Measurements from ENCODE around the gene CRABP2.

Gene CRABP2

DNA sequence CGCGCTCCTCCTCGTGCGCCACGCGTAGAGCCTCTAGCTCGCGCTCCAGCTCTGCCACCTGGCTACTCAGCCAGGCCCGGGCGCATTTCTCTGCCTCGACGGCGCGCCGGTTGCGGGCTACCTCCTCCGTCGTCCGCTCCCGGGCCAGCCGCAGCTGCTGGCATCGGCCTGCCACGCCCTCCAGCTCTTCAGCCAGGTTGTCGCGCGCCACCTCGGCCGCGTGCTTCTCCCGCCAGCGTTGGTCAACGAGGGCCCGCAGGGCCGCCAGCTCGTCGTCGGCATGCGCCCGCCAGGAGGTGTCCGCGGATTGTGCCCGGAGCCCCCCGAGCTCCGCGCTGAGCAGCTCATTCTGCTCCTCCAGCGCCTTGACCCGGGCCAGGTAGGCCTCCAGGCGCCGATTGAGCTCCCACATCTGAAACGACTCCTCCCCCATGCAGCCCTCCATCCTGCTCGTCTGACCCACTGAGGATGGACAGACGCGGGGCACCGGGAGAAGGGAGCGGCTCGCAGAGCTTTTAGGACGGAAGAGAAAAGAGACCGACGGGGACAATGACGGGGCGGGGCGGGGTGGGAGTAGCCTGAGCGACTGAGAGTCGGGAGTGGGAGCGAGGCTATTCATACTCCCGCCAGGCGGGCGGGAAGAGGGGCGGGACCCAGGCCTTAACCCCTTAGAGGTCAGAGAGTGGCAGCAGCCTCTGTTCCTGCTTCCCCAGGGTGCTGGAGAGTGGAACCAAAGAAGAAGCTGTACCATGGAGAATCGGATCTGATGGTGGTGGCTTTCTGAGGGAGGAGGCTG lies 28.4 kb downstream of the CRABP2 start, which contains the start of gene NES:
Gene NES (minus strand): TSS at position 588 of the 796 bp plus-strand sequence. CDS start 143 bp downstream, at position 445.
- no peaks in the 10 kb centered on the region for H3K9me3 ChIP-seq (ENCODE audit: insufficient read depth, low read length, severe bottlenecking)
- ATAC-seq (ENCODE audit: insufficient read depth, low read depth) (no peak), DNase-seq (no peak)
- no peak within 1 kb of the TSS for H3K27ac ChIP-seq (ENCODE audit: low read length)
- H3K9ac ChIP-seq (ENCODE audit: low read depth, low read length): no peak within 1 kb of the TSS
- no peak within 1 kb of the TSS for H3K4me2 ChIP-seq (ENCODE audit: insufficient read depth, low read length)
- no peak for TF ChIP-seq EZH2 (IDR thresholded peaks at IDR 0.05; ENCODE audit: borderline replicate concordance, low read depth, low read length, severe bottlenecking)
- TF ChIP-seq, protein P1, sequence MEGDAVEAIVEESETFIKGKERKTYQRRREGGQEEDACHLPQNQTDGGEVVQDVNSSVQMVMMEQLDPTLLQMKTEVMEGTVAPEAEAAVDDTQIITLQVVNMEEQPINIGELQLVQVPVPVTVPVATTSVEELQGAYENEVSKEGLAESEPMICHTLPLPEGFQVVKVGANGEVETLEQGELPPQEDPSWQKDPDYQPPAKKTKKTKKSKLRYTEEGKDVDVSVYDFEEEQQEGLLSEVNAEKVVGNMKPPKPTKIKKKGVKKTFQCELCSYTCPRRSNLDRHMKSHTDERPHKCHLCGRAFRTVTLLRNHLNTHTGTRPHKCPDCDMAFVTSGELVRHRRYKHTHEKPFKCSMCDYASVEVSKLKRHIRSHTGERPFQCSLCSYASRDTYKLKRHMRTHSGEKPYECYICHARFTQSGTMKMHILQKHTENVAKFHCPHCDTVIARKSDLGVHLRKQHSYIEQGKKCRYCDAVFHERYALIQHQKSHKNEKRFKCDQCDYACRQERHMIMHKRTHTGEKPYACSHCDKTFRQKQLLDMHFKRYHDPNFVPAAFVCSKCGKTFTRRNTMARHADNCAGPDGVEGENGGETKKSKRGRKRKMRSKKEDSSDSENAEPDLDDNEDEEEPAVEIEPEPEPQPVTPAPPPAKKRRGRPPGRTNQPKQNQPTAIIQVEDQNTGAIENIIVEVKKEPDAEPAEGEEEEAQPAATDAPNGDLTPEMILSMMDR (IDR thresholded peaks at IDR 0.05; ENCODE audit: borderline replicate concordance, extremely low read depth, low read length, poor library complexity, severe bottlenecking): no peak
- peaks cover 11% of the 10 kb centered on the region for H4K20me1 ChIP-seq (ENCODE audit: insufficient read depth, low read length)
- no peaks in the 10 kb centered on the region for H3K36me3 ChIP-seq (ENCODE audit: insufficient read depth, low read length)
- no peak within 1 kb of the TSS for H3K4me3 ChIP-seq (ENCODE audit: low read depth in 1 of 2, low read length in 2 of 2)
- peaks cover 70% of the 10 kb centered on the region for H3K27me3 ChIP-seq (ENCODE audit: insufficient read depth, low read length, poor library complexity)
- H2AFZ ChIP-seq (ENCODE audit: low read depth, low read length): no peak within 1 kb of the TSS
- H3K4me1 ChIP-seq (ENCODE audit: insufficient read depth, low read length): 0 out of 2 replicates have a peak, but pooled peaks cover 3% of the 10 kb centered on the region
- H3K79me2 ChIP-seq (ENCODE audit: insufficient read depth, low read length): no peaks in the 10 kb centered on the region

DNA sequence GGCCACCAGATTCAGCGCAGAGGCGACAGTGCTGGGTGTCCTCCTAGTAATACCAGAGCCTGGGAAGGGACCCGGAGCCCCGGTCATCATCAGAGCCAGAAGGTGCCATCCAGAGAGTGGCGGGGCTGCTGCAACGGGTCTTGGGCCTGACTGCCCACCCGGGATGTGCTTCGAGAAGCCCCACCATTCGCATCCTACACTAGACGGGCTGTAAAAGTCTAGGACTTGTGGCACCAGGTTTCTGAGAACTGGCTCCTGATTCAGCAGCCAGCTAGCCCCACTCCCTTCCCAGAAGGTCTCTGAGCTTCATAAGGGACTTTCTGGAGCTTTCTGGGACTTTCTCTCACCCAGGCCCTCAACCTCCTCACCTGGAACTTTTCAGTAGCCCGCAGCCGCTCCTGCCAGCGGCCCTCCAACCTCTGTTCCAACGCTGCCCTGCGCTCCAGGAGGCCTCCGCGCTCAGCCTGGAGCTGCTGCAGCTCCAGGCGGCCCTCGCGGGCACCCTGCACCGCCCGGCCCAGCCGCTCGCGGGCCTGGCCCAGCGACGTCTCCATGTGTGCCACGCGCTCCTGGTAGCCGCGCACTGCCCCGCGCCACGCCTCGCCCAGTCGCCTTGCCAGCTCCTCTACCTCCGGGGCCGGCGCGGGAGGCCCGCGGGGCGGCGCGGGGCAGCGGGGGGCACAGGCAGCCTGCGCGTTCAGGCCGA lies 29.1 kb downstream of the CRABP2 start:
- peaks cover 11% of the 10 kb centered on the region for H4K20me1 ChIP-seq (ENCODE audit: insufficient read depth, low read length)

DNA sequence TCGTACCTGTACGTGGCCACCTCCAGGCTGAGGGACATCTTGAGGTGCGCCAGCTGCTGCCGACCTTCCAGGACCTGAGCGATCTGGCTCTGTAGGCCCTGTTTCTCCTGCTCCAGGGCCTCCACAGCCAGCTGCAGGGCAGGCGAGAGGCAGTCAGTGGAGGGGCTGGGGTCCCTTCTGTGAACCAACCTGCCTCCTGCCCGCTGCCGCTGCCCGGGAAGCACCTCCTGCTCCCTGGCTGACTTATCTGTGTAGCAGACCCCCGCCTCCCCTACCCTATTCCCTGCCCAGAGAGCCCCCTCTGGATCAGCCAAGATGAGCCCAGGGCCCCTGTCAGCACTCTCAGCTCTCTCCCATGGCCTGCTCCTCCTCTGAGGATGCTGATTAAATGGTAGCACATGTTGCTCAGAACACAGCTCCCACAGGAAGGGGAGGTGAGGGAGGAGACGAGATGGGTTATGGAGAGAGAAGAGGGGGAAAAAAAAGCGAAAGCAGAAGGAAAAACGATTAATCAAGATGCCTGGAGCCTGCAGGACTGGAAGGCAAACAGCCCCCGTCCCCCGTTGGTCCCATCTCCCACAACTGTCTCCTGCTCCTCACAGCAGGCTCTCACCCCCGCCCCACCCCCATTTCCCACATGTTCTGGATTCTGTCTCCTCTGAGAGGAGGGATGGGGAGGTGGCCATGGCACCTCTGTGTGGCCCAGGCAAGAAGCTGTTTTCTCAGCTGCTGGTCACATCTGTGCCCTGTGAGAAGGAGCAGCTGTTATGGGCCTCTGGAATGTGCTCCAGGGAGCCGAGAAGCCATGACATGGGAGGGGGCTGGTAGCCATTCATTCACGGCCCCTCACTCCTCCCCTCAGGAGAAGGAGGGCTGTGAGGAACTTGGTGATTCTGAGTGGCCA lies 29.9 kb downstream of the CRABP2 start:
- no peak overlapping the region for H3K4me2 ChIP-seq (ENCODE audit: insufficient read depth, low read length)
- no peak for ATAC-seq (ENCODE audit: insufficient read depth, low read depth)
- DNase-seq: no peak

More for the DNA sequence above, 29.1 kb downstream of the CRABP2 start:
- Histone ChIP-seq H3K9ac (ENCODE audit: low read depth, low read length) (no peak overlapping the region), H3K4me3 (ENCODE audit: low read depth in 1 of 2, low read length in 2 of 2) (no peak overlapping the region), H2AFZ (ENCODE audit: low read depth, low read length) (no peak overlapping the region), H3K36me3 (ENCODE audit: insufficient read depth, low read length) (no peaks in the 10 kb centered on the region), H3K9me3 (ENCODE audit: insufficient read depth, low read length, severe bottlenecking) (no peaks in the 10 kb centered on the region), H3K27ac (ENCODE audit: low read length) (no peak overlapping the region), H3K4me1 (ENCODE audit: insufficient read depth, low read length) (0 out of 2 replicates have a peak, but pooled peaks cover 3% of the 10 kb centered on the region), H3K4me2 (ENCODE audit: insufficient read depth, low read length) (no peak overlapping the region), H3K27me3 (ENCODE audit: insufficient read depth, low read length, poor library complexity) (peaks cover 68% of the 10 kb centered on the region), H3K79me2 (ENCODE audit: insufficient read depth, low read length) (no peaks in the 10 kb centered on the region)
- TF ChIP-seq, protein P1 (IDR thresholded peaks at IDR 0.05; ENCODE audit: borderline replicate concordance, extremely low read depth, low read length, poor library complexity, severe bottlenecking): no peak
- TF ChIP-seq EZH2 (IDR thresholded peaks at IDR 0.05; ENCODE audit: borderline replicate concordance, low read depth, low read length, severe bottlenecking): no peak
- ATAC-seq (ENCODE audit: insufficient read depth, low read depth) (no peak), DNase-seq (no peak)

More for the DNA sequence above, 29.9 kb downstream of the CRABP2 start:
- H3K27me3 ChIP-seq (ENCODE audit: insufficient read depth, low read length, poor library complexity): peaks cover 67% of the 10 kb centered on the region
- peaks cover 8% of the 10 kb centered on the region; the same call in 1 of the 2 replicates for H4K20me1 ChIP-seq (ENCODE audit: insufficient read depth, low read length)
- no peaks in the 10 kb centered on the region for H3K79me2 ChIP-seq (ENCODE audit: insufficient read depth, low read length)
- H3K36me3 ChIP-seq (ENCODE audit: insufficient read depth, low read length): no peaks in the 10 kb centered on the region
- H3K27ac ChIP-seq (ENCODE audit: low read length): no peak overlapping the region
- no peak overlapping the region for H3K9ac ChIP-seq (ENCODE audit: low read depth, low read length)
- 0 out of 2 replicates have a peak, but pooled peaks cover 3% of the 10 kb centered on the region for H3K4me1 ChIP-seq (ENCODE audit: insufficient read depth, low read length)
- no peaks in the 10 kb centered on the region for H3K9me3 ChIP-seq (ENCODE audit: insufficient read depth, low read length, severe bottlenecking)
- TF ChIP-seq, protein P1 (IDR thresholded peaks at IDR 0.05; ENCODE audit: borderline replicate concordance, extremely low read depth, low read length, poor library complexity, severe bottlenecking): no peak
- TF ChIP-seq EZH2 (IDR thresholded peaks at IDR 0.05; ENCODE audit: borderline replicate concordance, low read depth, low read length, severe bottlenecking): no peak
- no peak overlapping the region for H3K4me3 ChIP-seq (ENCODE audit: low read depth in 1 of 2, low read length in 2 of 2)
- no peak overlapping the region for H2AFZ ChIP-seq (ENCODE audit: low read depth, low read length)
